ENCODE data around the gene ARID4A.
"Not testable (repeated sequence)": the region's sequence is repeated elsewhere in the genome, so short reads cannot be mapped to it uniquely, and the experiment has no call there.

The ARID4A gene

DNA sequence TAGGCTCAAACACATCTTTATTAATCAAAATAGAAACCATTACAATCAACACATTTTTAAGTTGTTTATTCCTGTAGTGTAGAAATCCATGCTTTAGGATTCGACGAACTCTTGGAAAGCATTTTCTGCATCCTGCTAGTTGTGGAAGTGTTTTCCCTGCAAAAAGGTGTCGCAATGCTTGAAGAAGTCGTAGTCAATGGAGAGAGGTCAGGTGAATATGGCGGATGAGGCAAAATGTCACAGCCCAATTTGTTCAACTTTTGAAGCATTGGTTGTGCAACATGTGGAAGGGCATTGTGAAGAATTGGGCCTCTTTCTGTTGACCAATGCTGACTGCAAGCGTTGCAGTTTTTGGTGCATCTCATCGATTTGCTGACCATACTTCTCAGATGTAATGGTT, 4.2 kb upstream of the ARID4A start:
- no peak for DNase-seq (ENCODE audit: low read depth in 2 of 3, low spot score in 2 of 3)

DNA sequence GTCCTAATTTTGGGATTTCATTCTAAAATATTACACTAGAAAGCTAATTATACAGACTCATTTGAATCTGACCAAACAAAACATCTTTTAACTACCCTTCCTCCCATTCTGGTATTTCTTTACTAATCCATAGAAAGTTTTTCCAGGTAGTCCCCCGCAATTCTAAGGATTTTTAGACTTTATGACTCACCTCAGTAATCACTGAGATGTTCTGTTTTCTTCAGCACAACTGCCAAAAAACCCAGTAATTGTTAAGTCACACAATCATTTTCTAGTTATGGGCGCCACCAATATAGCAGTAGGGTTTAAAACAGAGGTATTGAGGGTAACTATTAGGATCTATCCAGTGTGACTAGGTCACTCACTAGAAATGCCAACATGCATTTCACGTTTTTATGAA, 1.6 kb upstream of the ARID4A start:
- DNase-seq (ENCODE audit: low read depth in 2 of 3, low spot score in 2 of 3) = no peak

DNA sequence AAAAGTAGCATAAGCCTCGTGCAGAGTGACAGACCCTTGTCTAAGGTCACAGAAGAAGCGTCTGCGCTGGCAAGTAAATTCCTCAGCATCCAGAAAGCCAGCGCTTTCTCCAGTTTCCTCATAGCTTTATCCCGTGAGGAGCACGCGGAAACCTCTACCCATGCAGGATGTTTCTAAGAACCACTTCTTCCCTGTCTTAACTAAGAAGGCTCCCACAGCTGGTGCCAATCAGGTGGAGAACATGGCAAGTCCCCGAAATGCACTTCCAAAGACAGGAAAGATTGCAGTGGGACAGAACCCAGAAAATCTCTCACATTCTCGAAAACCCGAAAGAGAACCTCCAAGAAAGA, 968 bp upstream of the ARID4A start:
- peak in 1 of 3 experiments; percentile 9 for DNase-seq (ENCODE audit: low read depth in 2 of 3, low spot score in 2 of 3)

DNA sequence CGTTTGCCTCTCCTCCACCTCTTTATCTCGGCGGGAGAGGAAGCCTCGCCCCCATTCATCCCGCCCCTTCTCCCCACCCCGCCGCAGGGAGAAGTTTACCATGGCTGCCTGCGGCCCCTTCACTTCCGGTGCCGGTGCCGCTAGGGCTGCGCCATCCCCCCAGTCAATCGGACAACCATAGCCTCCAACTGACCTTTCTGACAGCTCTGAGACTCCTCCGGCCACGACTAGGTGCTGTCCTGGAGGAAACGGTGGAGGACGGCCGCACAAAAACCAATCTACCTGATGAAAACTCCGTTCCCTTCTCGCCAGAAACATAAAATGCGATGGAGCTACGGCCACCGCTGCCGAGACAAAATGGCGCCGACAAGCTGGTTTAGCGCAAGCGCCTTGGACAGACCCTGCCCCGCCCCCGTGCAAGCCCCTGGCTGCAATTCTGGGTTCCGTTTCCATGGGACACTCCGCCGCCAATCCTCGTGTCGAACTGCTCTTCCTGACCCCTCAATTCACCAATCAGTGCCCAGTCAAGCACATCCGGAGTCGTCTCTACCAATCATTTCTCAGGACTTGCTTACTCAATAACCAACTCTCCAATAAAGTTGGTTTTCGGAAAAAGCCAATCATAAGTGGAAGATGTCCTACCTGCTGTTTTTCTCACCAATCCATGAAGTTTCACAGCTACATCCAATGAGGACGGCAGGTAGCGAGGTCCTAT, 436 bp upstream of the ARID4A start:
- peak; percentile 91 to 94 (median 91) for DNase-seq (ENCODE audit: low read depth in 2 of 3, low spot score in 2 of 3)

DNA sequence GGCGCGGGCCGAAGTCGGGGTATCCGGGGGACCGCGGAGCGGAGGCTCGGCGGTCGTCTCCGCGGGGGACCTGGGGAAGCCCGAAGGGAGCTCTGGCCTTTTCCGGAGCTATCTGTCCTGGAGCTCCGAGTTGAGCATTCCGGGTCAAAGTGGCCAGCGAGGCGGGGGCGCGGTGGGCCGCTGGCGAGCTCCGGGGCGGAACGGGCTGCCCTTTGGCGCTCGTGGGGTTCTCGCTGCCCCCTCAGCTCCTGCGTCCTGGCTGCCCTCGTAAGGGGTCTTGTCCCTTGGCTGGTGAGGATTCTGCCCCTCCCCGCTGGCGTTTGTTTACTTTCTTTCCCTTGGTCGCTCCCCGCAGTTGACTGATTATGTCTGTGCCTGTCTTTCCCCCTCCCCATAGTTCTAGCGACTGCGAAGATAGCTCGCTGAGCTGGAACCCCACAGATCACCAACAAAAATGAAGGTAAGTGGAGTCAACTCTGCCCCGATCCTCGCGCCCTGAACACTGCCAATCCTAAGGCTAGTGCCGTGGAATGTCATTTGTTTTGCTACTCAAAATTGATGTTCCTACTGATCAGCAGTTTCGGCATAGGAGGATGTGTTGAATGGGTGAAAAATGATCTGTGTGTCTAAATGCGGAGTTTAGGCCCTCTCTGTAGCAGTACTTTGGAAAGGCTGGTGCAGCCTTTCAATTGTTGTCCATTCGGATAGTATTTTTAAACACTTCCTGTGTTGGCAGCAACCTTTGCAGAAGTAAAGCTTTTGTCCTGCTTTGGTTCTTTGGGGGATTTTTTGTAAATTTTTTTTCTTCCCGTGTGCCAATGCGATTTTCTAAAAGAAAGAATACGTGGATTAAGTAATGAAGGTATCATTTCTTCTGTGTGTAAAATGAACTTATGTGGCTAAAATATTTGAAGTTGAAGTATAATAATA, 1.3 kb downstream of the ARID4A start:
- peak in 1 of 3 experiments; percentile 2 for DNase-seq (ENCODE audit: low read depth in 2 of 3, low spot score in 2 of 3)

DNA sequence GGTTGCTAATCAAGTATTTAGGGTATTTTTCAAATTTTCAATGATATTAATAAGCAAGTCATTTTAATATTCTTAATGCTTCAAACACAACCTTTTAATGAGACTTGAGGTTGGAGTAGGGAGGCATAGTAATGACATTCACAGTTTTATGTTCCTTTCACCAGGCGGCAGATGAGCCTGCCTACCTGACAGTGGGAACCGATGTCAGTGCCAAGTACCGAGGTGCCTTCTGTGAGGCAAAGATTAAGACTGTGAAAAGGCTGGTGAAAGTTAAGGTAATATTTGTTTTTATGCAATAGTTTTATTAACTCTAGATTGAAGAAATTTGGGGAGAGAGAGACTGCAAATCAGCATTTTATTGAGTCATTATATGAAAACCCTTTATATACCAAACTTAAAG, 3.1 kb downstream of the ARID4A start:
- no peak for DNase-seq (ENCODE audit: low read depth in 2 of 3, low spot score in 2 of 3)

DNA sequence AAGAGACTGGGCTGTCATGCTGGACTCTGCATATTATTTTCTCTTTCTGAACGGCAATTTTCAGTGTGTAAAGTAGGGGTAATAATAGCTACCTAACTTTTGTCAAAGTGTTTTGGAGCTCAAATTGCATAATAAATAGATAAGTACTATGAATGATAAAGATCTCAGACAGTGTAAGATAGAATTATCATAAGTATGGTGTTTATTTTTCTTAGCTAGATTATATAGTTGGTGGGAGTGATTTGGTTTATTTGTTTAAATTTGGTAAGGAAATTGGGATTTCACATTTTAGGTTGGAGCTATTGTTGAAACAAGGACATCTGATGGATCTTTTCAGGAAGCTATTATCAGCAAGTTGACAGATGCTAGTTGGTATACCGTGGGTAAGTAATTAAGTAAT, 7.4 kb downstream of the ARID4A start:
- DNase-seq (ENCODE audit: low read depth in 2 of 3, low spot score in 2 of 3) = no peak

DNA sequence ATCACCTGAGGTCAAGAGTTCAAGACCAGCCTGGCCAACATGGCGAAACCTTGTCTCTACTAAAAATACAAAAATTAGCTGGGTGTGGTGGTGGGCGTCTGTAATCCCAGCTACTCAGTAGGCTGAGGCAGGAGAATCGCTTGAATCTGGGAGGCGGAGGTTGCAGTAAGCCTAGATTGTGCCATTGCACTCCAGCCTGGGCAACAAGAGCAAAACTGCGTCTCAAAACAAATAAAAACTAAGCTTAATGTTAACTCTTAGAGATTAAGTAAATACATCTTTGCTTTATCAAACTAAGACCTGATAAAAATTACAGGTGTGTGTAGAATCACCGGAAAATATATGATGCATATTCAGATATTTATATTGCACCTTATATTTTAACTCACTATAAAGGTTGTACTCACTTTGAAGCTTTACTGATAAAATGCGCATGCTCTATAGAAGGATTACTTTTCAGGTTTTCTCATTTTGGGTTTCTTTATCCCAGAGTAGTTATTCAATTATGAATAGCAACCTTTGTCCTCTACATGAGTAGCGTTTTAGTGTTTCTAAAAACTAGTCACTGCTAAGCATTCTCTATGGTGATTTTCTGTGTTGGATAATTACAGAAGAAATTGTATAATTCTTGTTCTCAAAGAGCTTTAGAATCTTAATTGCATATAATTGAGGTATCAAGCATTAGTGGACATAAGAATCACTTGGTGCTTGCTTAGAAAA, 9.4 kb downstream of the ARID4A start:
- DNase-seq (ENCODE audit: low read depth in 2 of 3, low spot score in 2 of 3) = no peak

DNA sequence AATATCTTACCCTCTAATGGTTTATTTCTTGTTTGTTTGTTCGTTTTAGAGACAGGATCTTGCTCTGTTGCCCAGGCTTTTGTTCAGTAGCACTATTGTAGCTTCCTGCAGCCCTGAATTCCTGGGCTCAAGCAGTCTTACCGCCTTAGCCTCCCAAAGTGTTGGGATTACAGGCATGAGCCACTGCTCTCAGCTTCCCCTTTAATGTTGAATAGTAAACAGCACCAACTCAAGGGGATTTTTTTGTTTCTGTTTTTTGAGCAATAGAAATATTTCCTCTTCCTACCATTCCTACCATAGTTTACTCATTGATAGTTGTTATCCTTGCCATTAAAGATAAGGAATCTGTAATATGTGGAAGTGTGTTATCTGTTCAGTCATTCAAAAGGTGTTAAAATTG, 10.7 kb downstream of the ARID4A start:
- no peak for DNase-seq (ENCODE audit: low read depth in 2 of 3, low spot score in 2 of 3)

DNA sequence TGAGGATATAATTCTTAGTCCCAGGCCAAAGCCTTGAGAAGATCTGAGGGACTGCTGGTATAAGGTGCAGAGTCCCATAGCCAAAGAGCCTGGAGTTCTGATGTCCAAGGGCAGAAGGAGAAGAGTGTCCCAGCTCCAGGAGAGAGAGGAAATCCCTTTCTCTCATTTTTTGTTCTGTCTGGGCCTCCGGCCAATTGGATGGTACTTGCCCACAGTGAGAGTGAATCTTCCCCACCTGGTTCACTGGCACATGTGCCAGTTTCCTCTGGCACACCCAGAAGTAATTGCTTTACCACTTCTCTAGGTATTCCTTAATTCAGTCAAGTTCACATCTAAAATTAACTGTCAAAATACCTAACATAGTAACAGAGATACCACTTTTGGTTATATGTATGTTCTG, 15.3 kb downstream of the ARID4A start:
- DNase-seq (ENCODE audit: low read depth in 2 of 3, low spot score in 2 of 3) = no peak

DNA sequence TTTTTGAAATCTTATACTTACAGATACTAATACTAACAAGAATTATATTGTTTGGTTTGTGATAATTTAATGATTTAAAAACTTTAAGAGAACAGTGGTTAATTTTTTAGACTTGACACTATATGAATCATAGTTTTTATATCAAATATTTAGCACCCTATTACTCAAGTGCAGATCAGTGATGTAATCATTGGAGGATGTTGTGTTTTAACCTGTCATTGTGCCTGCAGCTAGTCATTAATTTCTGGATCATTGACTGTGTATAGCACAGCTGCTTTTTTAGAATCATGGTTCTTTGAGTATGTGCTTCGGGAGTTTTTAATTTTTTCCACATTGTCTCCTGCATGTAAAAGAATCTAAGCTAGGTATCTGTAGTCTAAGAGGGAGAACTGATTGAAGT, 17.3 kb downstream of the ARID4A start:
- DNase-seq (ENCODE audit: low read depth in 2 of 3, low spot score in 2 of 3) = no peak

DNA sequence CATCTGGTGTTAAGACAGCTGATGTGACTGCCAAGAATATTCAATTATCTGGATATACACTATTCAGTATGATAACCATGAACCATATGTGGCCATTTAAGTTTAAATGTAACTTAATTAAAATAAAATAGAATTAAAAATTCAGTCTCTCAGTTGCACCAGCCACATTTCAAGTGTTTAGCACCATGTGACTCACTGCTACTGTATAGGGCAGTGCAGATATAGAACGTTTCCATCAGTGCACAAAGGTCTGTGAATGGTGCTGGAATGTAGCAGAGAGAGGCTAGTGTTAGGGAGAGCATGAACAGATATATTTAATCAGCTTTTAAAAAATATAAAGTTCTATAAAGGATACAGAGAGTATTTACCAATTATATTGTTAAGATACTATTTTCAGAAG, 28.7 kb downstream of the ARID4A start:
- no peak for DNase-seq (ENCODE audit: low read depth in 2 of 3, low spot score in 2 of 3)

DNA sequence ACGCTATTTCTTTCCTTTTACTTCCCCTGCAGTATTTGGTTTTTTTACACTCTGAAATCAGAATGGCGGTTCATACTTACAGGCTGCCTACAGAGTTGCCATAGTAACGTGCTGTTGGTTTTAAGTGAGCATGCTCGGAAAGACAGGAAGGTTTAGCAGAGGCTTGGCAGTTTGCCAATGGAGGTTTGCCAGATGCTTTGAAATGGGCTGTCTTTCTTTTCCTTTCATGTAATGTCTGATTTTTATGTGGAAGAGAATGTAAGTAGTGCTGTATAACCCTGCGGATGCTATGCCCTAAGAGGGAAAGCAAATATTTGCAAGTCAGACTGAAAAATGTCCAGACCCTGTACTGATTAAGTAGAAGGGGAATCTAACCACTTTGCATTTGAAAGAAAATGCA, 32.8 kb downstream of the ARID4A start:
- DNase-seq (ENCODE audit: low read depth in 2 of 3, low spot score in 2 of 3) = peak; percentile 26 to 62 (median 36)

DNA sequence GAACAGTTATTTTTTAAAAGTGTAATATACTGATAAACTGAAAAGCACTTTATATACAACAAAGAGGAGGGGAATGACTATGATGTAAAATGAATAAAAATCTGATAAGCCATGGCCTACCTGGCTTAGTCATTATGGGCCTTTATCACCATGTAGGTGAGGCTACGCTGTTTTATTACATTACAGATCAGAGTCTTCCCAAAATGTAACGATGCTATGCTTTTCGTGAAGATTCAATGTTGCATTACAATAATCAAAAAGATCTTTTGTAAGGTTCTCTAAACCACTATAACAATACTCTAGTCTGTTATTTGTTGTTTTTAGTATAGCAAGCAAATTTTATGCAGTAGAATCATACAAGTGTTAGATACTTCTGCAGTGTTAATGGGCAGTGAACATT, 34.2 kb downstream of the ARID4A start:
- no peak for DNase-seq (ENCODE audit: low read depth in 2 of 3, low spot score in 2 of 3)

DNA sequence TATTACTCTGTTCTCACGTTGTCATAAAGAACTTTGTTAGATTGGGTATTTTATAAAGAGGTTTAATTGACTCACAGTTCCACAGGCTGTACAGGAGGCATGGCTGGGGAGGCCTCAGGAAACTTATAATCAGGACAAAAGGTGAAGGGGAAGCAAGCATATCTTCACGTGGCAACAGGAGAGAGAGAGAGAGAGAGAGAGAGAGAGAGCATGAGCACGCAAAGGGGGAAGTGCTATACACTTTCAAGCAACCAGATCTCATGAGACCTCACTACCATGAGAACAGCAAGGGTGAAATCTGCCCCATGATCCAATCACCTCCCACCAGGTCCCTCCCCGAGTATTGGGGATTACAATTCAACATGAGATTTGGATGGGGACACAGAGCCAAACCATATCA, 41.3 kb downstream of the ARID4A start:
- DNase-seq (ENCODE audit: low read depth in 2 of 3, low spot score in 2 of 3) = not testable (repeated sequence)

DNA sequence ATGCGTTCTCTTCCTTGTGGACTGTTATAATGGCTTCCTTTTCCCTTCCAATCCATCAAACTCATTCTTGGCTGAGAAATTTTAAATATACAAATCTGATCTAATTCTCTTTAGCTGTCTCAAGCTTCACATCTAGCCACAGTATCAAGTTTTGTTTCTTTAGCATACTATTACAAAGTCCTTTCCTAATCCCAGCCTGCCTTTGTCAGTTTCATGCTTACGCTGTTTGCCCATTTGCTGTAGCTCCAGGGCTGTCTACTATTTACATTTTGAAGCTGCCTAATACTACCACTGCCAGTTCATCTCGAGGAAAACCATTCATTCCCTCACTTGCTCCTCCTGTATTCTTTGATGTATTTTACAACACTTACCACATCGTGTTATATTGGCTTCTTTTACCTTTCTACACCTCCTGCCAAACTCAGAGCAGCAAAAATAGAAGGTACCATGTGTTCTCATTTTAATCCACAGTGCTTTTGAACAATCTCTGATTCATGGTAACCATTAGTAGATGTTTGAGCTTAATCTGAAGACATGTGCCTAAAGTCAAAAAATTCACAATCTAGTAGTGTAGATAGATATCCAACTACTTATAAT, 42.9 kb downstream of the ARID4A start:
- DNase-seq (ENCODE audit: low read depth in 2 of 3, low spot score in 2 of 3) = no peak

DNA sequence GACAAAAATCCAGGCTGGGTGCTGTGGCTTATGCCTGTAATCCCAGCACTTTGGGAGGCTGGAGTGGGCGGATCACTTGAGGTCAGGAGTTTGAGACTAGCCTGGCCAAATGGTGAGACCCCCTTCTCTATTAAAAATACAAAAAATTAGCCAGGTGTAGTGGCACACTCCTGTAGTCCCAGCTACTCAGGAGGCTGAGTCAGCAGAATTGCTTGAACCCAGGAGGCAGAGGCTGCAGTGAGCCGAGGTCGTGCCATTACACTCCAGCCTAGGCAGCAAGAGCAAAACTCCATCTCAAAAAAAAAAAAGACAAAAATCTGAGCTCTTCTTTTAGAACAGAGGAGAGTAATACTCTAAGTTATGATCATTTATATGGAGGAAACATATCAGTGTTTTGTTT, 45.2 kb downstream of the ARID4A start:
- DNase-seq (ENCODE audit: low read depth in 2 of 3, low spot score in 2 of 3) = not testable (repeated sequence)

DNA sequence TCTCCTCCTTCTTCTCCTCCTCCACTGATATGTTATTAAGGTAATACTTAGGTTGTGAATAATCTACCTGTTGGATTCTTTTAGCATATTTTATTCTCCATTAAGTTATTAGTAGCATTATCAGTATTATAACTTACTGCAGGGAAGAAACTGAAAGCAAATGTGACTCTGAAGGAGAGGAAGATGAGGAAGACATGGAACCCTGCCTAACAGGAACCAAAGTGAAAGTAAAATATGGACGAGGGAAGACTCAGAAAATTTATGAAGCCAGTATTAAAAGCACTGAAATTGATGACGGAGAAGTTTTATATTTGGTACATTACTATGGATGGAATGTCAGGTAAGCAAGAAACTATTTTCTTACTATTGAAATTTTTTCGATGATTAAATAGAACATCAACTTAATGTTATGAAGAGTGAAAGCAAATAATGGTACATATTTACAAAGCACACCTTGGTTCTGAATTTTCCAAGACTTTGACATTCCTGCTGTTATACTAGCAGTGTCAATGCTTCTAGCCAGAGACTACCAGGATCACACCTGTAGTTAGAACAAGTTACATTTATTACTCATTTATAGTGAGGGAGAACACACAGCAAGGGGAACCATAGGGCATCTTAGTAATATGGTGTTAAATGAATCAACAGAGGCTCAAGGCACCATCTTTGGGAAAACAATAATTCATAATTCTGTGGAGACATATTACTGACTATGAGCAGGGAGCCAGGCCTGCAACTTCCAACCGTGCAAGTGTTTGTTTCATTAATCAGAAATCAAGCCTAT, 55.4 kb downstream of the ARID4A start:
- DNase-seq (ENCODE audit: low read depth in 2 of 3, low spot score in 2 of 3) = no peak

DNA sequence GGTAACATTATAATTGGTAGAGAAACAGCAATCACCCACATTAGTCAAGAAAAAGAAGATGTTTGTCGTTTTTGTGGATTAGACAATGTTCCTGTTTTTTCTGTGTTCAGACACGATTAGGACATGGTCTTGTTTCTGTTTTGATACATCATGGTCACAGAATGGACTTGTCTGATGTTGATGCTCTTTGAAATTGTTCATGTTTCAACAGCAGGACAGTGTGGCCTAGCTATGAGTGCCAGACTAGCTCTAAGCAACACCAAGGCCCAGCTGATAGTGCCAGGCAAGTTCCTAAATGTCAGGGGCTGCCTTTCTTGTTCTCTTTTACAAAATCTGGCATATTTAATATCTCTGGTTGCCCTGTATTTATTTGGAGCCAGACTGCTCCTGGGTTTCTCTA, 56.5 kb downstream of the ARID4A start:
- no peak for DNase-seq (ENCODE audit: low read depth in 2 of 3, low spot score in 2 of 3)

DNA sequence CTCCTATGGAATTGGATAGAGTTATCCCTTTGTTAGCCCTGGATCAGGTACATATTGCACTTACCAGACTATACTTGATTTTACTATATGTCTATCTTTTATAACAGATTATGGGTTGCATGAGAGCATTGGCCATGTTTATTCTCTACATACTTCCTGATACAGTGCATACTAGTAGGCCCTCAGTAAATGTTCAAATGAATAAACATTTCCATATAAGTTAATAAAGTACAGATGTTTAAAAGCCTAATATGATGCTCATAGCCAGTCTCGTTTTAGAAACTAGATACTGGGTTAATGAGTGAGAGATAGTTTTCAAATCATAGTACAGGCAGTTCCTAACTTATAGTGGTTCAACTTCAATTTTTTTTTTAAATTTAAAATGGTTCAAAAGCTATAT, 57.9 kb downstream of the ARID4A start:
- no peak for DNase-seq (ENCODE audit: low read depth in 2 of 3, low spot score in 2 of 3)

DNA sequence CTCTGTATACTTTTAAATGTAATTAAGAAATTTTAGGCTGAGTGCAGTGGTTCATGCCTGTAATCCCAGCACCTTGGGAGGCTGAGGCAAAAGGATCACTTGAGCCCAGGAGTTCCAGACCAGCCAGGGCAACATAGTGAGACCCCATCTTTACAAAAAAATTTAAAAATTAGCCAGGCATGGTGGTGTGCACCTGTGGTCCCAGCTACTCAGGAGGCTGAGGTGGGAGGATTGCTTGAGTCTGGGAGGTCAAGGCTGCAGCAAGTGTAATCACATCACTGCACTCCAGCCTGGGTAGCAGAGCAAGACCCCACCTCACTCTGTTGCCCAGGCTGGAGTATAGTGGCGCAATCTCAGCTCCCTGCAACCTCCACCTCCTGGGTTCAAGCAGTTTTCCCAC, 63.9 kb downstream of the ARID4A start:
- DNase-seq (ENCODE audit: low read depth in 2 of 3, low spot score in 2 of 3) = not testable (repeated sequence)
